ENCODE data around the gene PANX1.

DNA sequence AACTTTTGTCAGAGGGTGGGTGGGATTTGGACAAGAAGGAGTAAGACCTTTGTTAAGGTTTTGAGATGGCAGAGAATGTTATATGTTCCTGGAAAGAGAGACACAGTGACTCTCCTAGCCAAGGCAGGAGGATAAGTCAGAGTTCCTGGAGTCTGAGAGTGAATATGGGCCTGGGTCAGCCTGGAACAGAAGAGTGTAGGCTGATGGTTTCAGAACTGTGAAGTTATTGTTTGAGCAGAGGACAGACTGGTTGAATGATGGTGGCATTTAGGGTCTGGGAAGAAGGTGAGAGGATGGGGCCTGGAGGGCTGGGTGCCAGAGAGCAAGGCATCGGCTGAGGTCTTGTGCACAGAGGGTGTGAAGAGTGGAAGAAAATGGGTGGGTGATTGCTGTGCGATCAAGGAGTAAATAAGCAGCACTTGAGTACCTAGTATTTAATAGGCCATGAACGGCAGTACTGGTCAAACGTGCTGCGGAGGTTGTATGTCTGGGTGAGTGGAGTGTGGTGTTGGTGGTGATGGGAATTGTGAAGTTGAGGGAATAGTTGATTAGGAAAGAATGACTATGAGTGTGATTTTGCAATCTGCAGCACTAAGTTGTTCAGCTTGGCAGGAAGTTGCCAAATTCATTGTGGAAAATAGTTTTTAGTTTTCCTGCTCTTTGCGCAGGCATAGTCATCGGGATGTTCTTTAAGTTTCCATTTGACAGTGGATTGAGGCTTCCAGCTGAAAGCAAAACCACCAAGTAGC lies 1.8 kb downstream of the PANX1 start:
- TF ChIP-seq POLR2AphosphoS5 (IDR thresholded peaks at IDR 0.05; ENCODE audit: borderline replicate concordance, low read depth, low read length) (no peak), EZH2 (IDR thresholded peaks at IDR 0.05) (no peak), FOXP2 (optimal IDR thresholded peaks at IDR 0.05; ENCODE audit: control extremely low read depth, extremely low read length, insufficient read depth) (no peak)
